ENCODE measurements around the gene SHLD2.
"Not testable (repeated sequence)": the region's sequence is repeated elsewhere in the genome, so short reads cannot be mapped to it uniquely, and the experiment has no call there.

Gene SHLD2

DNA sequence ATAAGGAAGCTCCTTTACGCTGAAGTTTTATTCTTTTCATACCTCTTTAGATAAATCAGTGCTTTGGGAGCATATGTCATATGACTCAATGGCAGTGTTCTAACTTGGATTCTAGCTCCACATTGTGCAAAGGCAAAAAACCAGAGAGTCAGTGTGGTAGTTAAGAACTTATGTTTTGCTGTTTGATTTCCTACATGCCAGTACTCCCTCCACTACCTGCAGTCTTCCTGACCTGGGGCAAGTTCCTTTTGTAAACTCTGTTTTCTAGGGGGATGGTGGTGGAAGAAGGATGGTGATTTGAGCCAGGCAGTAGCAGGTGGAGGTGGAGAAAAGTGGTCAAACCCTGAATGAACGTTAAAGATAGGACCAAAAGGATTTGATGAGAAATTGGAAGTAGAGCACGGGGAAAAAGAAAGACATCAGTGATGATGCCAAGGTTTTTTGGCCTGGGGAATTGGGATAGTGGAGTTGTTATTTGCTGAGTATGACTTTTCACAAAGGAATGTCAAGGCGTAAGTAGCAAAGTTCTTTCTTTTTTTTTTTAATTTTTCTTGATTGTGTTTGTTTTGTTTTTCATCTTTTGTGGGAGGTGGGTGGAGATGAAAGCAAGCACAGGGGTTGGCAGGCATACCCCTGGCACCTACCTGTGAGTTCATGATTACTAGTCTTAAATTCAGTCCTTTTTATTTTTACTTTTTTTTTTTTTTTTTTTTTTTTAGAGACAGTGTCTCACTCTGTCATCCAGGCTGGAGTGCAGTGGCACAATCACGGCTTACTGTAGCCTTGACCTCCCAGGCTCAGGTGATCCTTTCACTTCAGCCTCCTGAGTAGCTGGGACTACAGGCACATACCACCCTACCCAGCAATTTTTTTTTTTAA lies 47.5 kb downstream of the SHLD2 start:
- H3K23ac ChIP-seq (ENCODE audit: low read depth, low read length, poor library complexity); H3K14ac ChIP-seq (ENCODE audit: low read length); H3K36me3 ChIP-seq (replicated peaks in 1 of 2; ENCODE audit: control insufficient read depth in 2 of 2, insufficient read depth in 2 of 2, low read length in 2 of 2); H3K27ac ChIP-seq (replicated peaks; ENCODE audit: low read length); H3K4me2 ChIP-seq (ENCODE audit: insufficient read depth, low read length, poor library complexity, severe bottlenecking); H3K4ac ChIP-seq (ENCODE audit: low read length); H4K91ac ChIP-seq (ENCODE audit: low read depth, low read length, poor library complexity); DNase-seq (ENCODE audit: low spot score); H3K4me3 ChIP-seq (ENCODE audit: low read length in 2 of 2); H3K18ac ChIP-seq (ENCODE audit: low read length); H2AFZ ChIP-seq (ENCODE audit: low read length); H3K9ac ChIP-seq (ENCODE audit: low read depth, low read length, poor library complexity); H2AK5ac ChIP-seq (ENCODE audit: low read depth, low read length); H3K4me1 ChIP-seq (ENCODE audit: control insufficient read depth in 2 of 2, insufficient read depth in 1 of 2, low read depth in 1 of 2, low read length in 2 of 2); H3K9me3 ChIP-seq (replicated peaks in 1 of 2; ENCODE audit: control insufficient read depth in 2 of 2, insufficient read depth in 1 of 2, low read depth in 1 of 2, low read length in 2 of 2); H3K79me1 ChIP-seq (ENCODE audit: low read depth, low read length); H3K27me3 ChIP-seq (ENCODE audit: control insufficient read depth in 3 of 3, insufficient read depth in 3 of 3, low read depth in 1 of 3, low read length in 3 of 3); H4K8ac ChIP-seq (ENCODE audit: low read depth, low read length); H2BK12ac ChIP-seq (ENCODE audit: low read length); H2BK5ac ChIP-seq (ENCODE audit: low read length); H2BK120ac ChIP-seq (ENCODE audit: low read depth, low read length); H2BK15ac ChIP-seq (ENCODE audit: low read length): not testable (repeated sequence)
- no CpG with 5 or more reads among the region's 5 CpGs for WGBS, 2 donors (ENCODE audit: extremely low coverage in 2 of 2, insufficient read length in 2 of 2, insufficient replicate concordance in 1 of 2)

- H3K4ac ChIP-seq (ENCODE audit: low read length); H3K27ac ChIP-seq (replicated peaks; ENCODE audit: low read length); H3K4me3 ChIP-seq (ENCODE audit: low read length in 2 of 2); H4K8ac ChIP-seq (ENCODE audit: low read depth, low read length); H4K91ac ChIP-seq (ENCODE audit: low read depth, low read length, poor library complexity); H3K18ac ChIP-seq (ENCODE audit: low read length); H3K27me3 ChIP-seq (ENCODE audit: control insufficient read depth in 3 of 3, insufficient read depth in 3 of 3, low read depth in 1 of 3, low read length in 3 of 3); H2BK15ac ChIP-seq (ENCODE audit: low read length); H2AFZ ChIP-seq (ENCODE audit: low read length); H3K14ac ChIP-seq (ENCODE audit: low read length); H3K23ac ChIP-seq (ENCODE audit: low read depth, low read length, poor library complexity); H2BK12ac ChIP-seq (ENCODE audit: low read length); H3K36me3 ChIP-seq (replicated peaks in 1 of 2; ENCODE audit: control insufficient read depth in 2 of 2, insufficient read depth in 2 of 2, low read length in 2 of 2); H3K79me1 ChIP-seq (ENCODE audit: low read depth, low read length); H2BK5ac ChIP-seq (ENCODE audit: low read length); H3K4me2 ChIP-seq (ENCODE audit: insufficient read depth, low read length, poor library complexity, severe bottlenecking); H3K4me1 ChIP-seq (ENCODE audit: control insufficient read depth in 2 of 2, insufficient read depth in 1 of 2, low read depth in 1 of 2, low read length in 2 of 2); DNase-seq (ENCODE audit: low spot score); H3K9ac ChIP-seq (ENCODE audit: low read depth, low read length, poor library complexity); H2BK120ac ChIP-seq (ENCODE audit: low read depth, low read length); H3K9me3 ChIP-seq (replicated peaks in 1 of 2; ENCODE audit: control insufficient read depth in 2 of 2, insufficient read depth in 1 of 2, low read depth in 1 of 2, low read length in 2 of 2); H2AK5ac ChIP-seq (ENCODE audit: low read depth, low read length): not testable (repeated sequence)
- no CpG with 5 or more reads among the region's 6 CpGs for WGBS, 2 donors (ENCODE audit: extremely low coverage in 2 of 2, insufficient read length in 2 of 2, insufficient replicate concordance in 1 of 2)
These were observed 48.1 kb downstream of the SHLD2 start for GRCh38 chr10:87143109-87143418.

DNA sequence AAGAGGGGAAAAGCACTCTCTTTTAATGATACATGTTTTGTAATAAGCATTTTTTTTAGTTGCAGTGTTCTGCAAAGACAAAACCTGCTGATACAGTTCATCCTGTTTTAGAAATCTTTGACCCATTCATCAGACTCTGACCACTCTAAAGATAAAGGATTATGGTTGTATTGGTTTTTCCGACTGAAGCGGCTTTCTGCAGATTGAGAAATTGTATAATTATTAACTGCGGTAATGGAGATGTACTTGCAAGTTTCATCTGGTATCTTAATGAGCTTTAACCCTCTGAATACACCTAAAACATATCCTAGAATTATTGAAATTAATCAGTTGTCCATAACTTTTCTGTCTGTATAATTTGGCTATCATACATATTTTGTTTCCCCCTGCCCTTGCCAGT lies 50.6 kb downstream of the SHLD2 start:
- H2BK5ac ChIP-seq (ENCODE audit: low read length); H2BK15ac ChIP-seq (ENCODE audit: low read length); H3K79me1 ChIP-seq (ENCODE audit: low read depth, low read length); H2AK5ac ChIP-seq (ENCODE audit: low read depth, low read length); H3K27me3 ChIP-seq (ENCODE audit: control insufficient read depth in 3 of 3, insufficient read depth in 3 of 3, low read depth in 1 of 3, low read length in 3 of 3); H3K9ac ChIP-seq (ENCODE audit: low read depth, low read length, poor library complexity); H3K14ac ChIP-seq (ENCODE audit: low read length); H4K8ac ChIP-seq (ENCODE audit: low read depth, low read length); H3K4me2 ChIP-seq (ENCODE audit: insufficient read depth, low read length, poor library complexity, severe bottlenecking); H3K4ac ChIP-seq (ENCODE audit: low read length); H2BK120ac ChIP-seq (ENCODE audit: low read depth, low read length); H3K36me3 ChIP-seq (replicated peaks in 1 of 2; ENCODE audit: control insufficient read depth in 2 of 2, insufficient read depth in 2 of 2, low read length in 2 of 2); H3K23ac ChIP-seq (ENCODE audit: low read depth, low read length, poor library complexity); H3K27ac ChIP-seq (replicated peaks; ENCODE audit: low read length); H2BK12ac ChIP-seq (ENCODE audit: low read length); DNase-seq (ENCODE audit: low spot score); H3K4me3 ChIP-seq (ENCODE audit: low read length in 2 of 2); H4K91ac ChIP-seq (ENCODE audit: low read depth, low read length, poor library complexity); H2AFZ ChIP-seq (ENCODE audit: low read length); H3K18ac ChIP-seq (ENCODE audit: low read length); H3K4me1 ChIP-seq (ENCODE audit: control insufficient read depth in 2 of 2, insufficient read depth in 1 of 2, low read depth in 1 of 2, low read length in 2 of 2); H3K9me3 ChIP-seq (replicated peaks in 1 of 2; ENCODE audit: control insufficient read depth in 2 of 2, insufficient read depth in 1 of 2, low read depth in 1 of 2, low read length in 2 of 2): not testable (repeated sequence)
- no CpG with 5 or more reads among the region's 3 CpGs for WGBS, 2 donors (ENCODE audit: extremely low coverage in 2 of 2, insufficient read length in 2 of 2, insufficient replicate concordance in 1 of 2)

GRCh38 chr10:87149020-87149609 lies 54.1 kb downstream of the SHLD2 start:
- H3K18ac ChIP-seq (ENCODE audit: low read length); H3K27ac ChIP-seq (replicated peaks; ENCODE audit: low read length); H2AK5ac ChIP-seq (ENCODE audit: low read depth, low read length); H2BK12ac ChIP-seq (ENCODE audit: low read length); H2AFZ ChIP-seq (ENCODE audit: low read length); H3K9ac ChIP-seq (ENCODE audit: low read depth, low read length, poor library complexity); H3K14ac ChIP-seq (ENCODE audit: low read length); H4K8ac ChIP-seq (ENCODE audit: low read depth, low read length); H3K4me1 ChIP-seq (ENCODE audit: control insufficient read depth in 2 of 2, insufficient read depth in 1 of 2, low read depth in 1 of 2, low read length in 2 of 2); DNase-seq (ENCODE audit: low spot score); H3K4me2 ChIP-seq (ENCODE audit: insufficient read depth, low read length, poor library complexity, severe bottlenecking); H2BK15ac ChIP-seq (ENCODE audit: low read length); H3K4ac ChIP-seq (ENCODE audit: low read length); H3K9me3 ChIP-seq (replicated peaks in 1 of 2; ENCODE audit: control insufficient read depth in 2 of 2, insufficient read depth in 1 of 2, low read depth in 1 of 2, low read length in 2 of 2); H2BK120ac ChIP-seq (ENCODE audit: low read depth, low read length); H2BK5ac ChIP-seq (ENCODE audit: low read length); H3K79me1 ChIP-seq (ENCODE audit: low read depth, low read length); H3K23ac ChIP-seq (ENCODE audit: low read depth, low read length, poor library complexity); H4K91ac ChIP-seq (ENCODE audit: low read depth, low read length, poor library complexity); H3K4me3 ChIP-seq (ENCODE audit: low read length in 2 of 2); H3K27me3 ChIP-seq (ENCODE audit: control insufficient read depth in 3 of 3, insufficient read depth in 3 of 3, low read depth in 1 of 3, low read length in 3 of 3); H3K36me3 ChIP-seq (replicated peaks in 1 of 2; ENCODE audit: control insufficient read depth in 2 of 2, insufficient read depth in 2 of 2, low read length in 2 of 2): not testable (repeated sequence)
- WGBS, 2 donors (ENCODE audit: extremely low coverage in 2 of 2, insufficient read length in 2 of 2, insufficient replicate concordance in 1 of 2), result no CpG with 5 or more reads among the region's 9 CpGs

All from neuronal stem cell (in vitro differentiated cells).